Stimulated activated CD8-positive, alpha-beta memory T cell treated with anti-CD3 and anti-CD28 coated beads, Interleukin-7, amount 100 ng/mL, for 24 hours (primary cell): ENCODE measurements around the gene GRIA4.
"Not testable (repeated sequence)": the region's sequence is repeated elsewhere in the genome, so short reads cannot be mapped to it uniquely, and the experiment has no call there.

Experiments used
- DNase-seq: peaks from one replicate; pipeline ENCODE4 v3.0.0-alpha.2; 2020; ENCODE audit warnings: low read depth

Gene GRIA4

GRCh38 chr11:106003094-106003493 is 393.2 kb downstream of the GRIA4 start:
- DNase-seq = not testable (repeated sequence)

- no peak for DNase-seq
Observed at GRCh38 chr11:106011481-106011880, 401.6 kb downstream of the GRIA4 start.

- no peak for DNase-seq
Observed at GRCh38 chr11:106012744-106013143, 402.9 kb downstream of the GRIA4 start.

GRCh38 chr11:106014035-106014434 is 404.2 kb downstream of the GRIA4 start:
- DNase-seq = no peak

- no peak for DNase-seq
Observed at GRCh38 chr11:106014620-106015019, 404.7 kb downstream of the GRIA4 start.

- no peak for DNase-seq
Observed at GRCh38 chr11:106015066-106015465, 405.2 kb downstream of the GRIA4 start.

GRCh38 chr11:106017093-106017492 is 407.2 kb downstream of the GRIA4 start:
- no peak for DNase-seq

- no peak for DNase-seq
Observed at GRCh38 chr11:106021181-106021966, 411.5 kb downstream of the GRIA4 start.

- DNase-seq = peak; percentile 92
Observed at GRCh38 chr11:106021967-106022794, 412.3 kb downstream of the GRIA4 start, which contains the start of gene MSANTD4. MSANTD4 (minus strand) TSS chr11:106022240; CDS start chr11:106010917, 11,323 bp downstream.

- no peak for DNase-seq
Observed at GRCh38 chr11:106022795-106023275, 413.0 kb downstream of the GRIA4 start.

GRCh38 chr11:106030609-106031008 is 420.7 kb downstream of the GRIA4 start:
- no peak for DNase-seq

GRCh38 chr11:106031202-106031810 is 421.4 kb downstream of the GRIA4 start:
- no peak for DNase-seq
